HG03520 (cell line): ENCODE measurements around the gene UTP18.
A peak's percentile ranks its signal among the peaks of the same experiment; 100 is the strongest.
"Not testable (repeated sequence)": the region's sequence is repeated elsewhere in the genome, so short reads cannot be mapped to it uniquely, and the experiment has no call there.

Source experiments
- ATAC-seq: cut with Tn5 transposase; IDR thresholded peaks from one replicate; pipeline ENCODE4 v1.9.1; 2021; ENCODE audit warnings: mild to moderate bottlenecking, moderate library complexity; ENCODE audit not compliant: unreplicated experiment

The UTP18 gene

DNA sequence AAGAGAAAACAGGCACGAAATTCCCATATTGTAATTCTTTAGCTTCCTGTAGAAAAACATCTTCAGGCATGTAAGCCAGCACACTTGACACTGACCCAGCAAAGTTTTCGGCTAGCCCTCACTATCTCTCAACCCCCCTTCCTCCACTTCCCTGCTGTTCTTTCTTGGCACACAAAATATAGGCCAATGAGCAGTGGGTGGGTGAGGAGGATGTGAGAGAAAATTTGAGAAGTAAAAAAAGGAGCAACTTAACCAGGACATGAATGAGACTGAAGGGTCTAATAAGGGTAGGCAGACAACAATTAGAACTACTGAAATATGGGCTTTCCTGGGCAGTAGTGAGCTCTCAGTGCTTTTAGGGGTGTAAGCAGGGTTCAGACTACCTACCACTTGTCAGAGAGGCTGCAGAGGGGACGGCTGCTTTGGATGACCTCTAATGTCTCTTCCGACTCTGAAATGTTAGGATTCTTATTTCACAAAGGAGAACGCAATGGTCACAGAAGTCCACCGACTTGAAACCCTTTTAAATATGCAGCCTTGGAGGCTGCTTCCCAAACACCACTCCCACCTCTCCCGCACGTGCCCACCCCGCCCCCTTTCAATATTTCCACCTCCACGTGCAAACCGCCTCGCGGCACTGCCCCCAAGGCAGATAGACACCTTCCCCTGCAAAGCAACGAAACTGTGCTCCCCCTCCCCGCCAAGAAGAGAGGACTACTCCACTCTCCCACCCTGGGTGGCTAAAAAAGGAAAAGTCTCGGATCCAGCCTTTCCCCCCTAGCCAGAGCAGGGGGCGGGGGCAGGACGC, 1.4 kb upstream of the UTP18 start:
- ATAC-seq, result no peak

DNA sequence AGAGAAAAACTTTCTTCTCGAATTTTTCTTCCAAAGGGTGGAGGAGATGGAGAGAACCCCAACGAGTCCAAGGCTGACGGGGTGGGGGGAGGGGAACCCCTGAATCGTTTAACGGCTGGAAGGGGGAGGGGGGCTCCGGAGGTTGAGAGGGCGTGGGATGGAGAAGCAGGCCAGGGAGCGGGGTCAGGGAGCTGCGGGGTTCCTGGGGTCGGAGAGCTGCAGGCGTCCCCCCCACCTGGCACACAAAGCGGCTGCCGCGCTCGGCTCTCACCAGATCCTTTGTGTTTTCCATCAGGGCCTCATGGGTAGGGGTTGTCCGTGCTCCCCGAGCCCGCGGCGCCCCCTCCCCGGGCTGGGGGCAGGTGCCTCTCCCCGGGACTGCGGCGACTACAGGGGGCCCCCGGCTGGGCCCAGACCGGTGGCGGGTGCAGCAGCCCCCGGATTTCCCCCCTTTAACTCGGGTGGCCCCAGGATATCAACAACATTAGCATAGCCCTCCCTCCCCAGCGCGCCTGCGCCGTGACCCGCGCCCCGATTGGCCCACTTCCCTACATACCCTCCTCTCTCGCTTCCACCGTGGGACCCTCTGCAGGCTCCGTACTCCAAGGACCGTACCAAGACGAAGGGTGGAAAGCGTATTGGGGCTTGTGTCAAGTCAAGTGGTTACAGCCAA, 646 bp upstream of the UTP18 start, which contains the start of gene MBTD1:
MBTD1 (minus strand) TSS at position 486 of the 673 bp plus-strand sequence. CDS start 34,888 bp downstream, outside the sequence.
- ATAC-seq, result peak; percentile 76

- ATAC-seq, result no peak
Measured at GRCh38 chr17:51261024-51261963, 948 bp downstream of the UTP18 start.

DNA sequence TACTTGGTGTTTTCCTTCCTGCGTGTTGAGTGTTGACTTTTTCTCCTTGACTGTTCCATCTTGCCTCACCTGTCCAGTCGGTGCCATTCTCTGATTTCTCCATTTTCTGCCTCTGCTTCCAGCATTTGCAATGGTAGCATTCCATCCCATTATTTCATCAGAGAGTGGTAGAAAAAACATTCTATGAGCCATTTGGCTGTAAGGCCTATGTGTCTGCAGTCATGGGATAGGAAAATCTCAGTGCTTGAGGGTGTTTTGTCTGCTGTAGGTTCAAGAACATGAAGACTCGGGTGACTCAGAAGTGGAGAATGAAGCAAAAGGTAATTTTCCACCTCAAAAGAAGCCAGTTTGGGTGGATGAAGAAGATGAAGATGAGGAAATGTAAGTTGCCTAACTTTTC, 2.7 kb downstream of the UTP18 start:
- ATAC-seq, result no peak

- ATAC-seq, result not testable (repeated sequence)
Measured at GRCh38 chr17:51264466-51264865, 4.1 kb downstream of the UTP18 start.

- no peak for ATAC-seq
Measured at GRCh38 chr17:51269991-51270390, 9.6 kb downstream of the UTP18 start.

GRCh38 chr17:51270636-51271035, 10.3 kb downstream of the UTP18 start:
- no peak for ATAC-seq

GRCh38 chr17:51272812-51273211, 12.5 kb downstream of the UTP18 start:
- ATAC-seq, result no peak

DNA sequence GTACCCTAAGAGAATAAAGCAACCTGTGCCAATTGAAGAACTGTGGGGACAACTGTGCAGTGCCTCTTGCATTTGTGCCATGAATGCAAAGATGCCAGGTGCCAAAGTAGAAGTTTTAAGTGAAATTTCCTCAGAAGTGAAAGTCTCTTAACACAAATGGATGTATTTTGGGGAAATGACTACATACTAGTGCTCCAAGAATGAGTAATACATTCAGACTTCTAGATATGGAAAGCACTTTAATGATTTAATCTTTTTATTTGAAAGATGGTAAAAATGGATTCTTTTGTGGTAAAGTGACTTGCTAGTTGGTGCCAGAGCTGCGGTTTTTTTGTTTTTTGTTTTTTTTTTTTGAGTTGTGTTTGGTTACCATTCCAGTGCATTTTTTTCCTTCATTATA, 15.0 kb downstream of the UTP18 start:
- ATAC-seq, result no peak

- no peak for ATAC-seq
Measured at GRCh38 chr17:51279183-51279582, 18.8 kb downstream of the UTP18 start.

DNA sequence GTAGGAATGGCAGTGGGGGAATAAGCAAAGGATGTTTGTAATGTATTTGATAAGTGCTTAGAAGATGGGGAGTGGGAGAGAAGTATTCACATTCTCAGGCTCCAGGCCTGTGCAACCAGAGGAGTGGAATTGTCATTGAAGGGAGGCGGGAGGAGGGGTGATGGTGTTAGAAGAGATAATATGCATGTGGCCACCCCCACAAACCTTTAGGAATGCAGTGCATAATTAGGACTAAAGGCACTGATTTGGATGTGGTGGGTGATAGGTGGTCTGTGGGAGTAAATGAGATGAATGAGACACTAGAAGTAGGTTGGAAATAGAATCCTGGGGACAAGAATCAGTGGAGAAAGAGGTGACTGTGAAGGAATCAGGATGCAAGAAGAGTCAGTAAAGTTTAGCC, 27.1 kb downstream of the UTP18 start:
- ATAC-seq, result no peak

GRCh38 chr17:51289696-51290111, 29.4 kb downstream of the UTP18 start:
- ATAC-seq, result no peak

- ATAC-seq, result not testable (repeated sequence)
Measured at GRCh38 chr17:51294338-51294737, 34.0 kb downstream of the UTP18 start.

DNA sequence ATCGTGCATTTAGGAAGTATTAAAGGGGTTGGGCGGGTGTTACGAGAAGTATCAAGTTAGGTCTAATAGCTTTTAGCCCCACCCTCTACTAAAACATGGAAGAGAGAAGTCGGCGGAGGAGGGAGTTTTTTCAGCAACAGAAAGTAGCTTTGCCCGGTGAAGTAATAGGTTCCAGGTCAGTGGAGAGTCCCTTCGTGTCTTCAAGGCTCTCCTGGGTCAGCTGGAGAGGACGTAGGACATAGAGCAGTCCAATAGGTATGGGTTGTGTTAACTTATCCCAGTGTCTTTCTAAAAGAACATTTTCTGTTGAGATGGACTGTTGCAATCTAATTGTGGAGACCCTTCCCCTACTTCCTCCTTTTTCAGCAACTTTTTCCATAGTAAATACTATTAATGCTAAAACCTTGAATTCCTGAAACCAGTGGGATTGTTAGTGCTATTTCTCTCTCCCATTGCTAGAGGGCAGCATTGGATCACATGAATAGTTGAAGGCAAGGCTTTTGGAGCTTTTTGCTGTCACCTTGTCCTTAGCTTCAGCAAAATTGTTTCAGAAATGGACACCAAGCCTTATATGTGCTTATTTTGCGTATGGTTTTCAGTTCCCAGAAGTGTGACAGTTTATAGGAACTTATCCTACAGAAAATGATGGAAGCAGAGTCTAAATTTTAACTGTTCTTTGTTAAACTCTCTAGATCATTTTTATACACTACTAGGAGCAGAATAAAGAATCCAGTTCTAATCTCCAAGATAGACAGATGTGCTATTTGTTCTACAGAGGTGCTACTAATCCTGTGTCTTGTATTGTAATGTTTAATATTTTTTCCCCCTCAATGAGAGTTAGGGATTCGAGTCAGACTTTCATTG, 38.4 kb downstream of the UTP18 start:
- ATAC-seq, result no peak

- no peak for ATAC-seq
Measured at GRCh38 chr17:51299859-51300258, 39.5 kb downstream of the UTP18 start.

DNA sequence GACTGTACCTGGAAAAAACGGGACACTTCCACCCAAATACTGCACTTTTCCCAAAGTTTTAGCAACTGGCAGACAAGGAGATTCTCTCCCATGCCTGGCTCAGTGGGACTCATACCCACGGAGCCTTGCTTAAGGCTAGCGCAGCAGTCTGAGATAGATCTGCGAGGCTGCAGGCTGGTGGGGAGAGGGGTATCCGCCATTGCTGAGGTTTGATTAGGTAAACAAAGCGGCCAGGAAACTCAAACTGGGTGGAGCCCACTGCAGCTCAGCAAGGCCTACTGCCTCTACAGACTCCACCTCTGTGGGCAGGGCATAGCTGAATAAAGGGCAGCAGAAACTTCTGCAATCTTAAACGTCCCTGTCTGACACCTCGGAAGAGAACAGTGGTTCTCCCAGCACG, 44.8 kb downstream of the UTP18 start:
- ATAC-seq, result no peak

DNA sequence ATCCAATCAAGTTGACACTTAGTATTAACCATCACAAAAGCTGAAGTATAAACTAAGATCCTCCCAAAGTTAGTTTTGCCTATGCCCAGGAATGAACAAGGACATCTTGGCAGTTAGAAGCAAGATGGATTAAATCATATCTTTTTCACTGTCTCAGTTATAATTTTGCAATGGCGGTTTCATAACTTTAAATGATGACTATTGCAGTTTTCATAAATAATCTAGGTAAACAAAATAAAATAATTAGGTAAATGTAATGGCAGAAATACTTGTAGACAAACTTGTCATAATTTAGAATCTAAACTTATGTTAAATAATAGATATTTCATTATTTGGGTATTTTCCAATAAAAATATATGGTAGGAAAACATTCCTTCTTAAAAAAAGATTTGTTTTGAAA, 51.7 kb downstream of the UTP18 start:
- ATAC-seq, result not testable (repeated sequence)

GRCh38 chr17:51319186-51319585, 58.8 kb downstream of the UTP18 start:
- no peak for ATAC-seq

DNA sequence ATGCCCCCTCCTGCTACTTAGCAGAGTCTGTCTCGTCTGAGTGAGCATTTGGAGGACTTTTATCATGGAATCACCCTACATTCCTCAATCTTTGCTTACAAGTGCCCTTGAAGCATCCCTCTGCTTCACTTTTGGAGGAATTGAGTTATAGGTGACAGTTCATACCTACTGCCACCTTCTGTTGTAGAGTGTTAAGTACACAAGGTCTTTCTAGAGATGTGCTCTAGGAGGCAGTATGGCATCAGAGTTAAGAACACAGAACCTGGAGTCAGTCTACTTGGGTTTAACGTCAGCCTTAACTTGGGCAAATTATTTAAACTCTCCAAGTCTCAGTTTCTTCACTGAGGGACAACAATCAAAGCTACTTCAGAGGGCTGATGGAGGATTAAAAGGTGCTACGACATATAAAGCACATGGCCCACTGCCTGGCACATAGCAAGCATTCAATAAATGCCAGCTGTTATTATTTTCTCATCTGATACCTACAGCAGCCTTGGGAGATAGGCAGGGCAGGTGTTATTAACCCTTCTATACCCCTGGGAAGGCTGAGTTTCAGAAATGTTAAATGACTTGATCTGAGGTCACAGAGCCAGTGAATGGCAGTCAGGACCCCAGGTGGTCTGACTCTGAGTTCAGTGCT, 62.2 kb downstream of the UTP18 start:
- no peak for ATAC-seq

DNA sequence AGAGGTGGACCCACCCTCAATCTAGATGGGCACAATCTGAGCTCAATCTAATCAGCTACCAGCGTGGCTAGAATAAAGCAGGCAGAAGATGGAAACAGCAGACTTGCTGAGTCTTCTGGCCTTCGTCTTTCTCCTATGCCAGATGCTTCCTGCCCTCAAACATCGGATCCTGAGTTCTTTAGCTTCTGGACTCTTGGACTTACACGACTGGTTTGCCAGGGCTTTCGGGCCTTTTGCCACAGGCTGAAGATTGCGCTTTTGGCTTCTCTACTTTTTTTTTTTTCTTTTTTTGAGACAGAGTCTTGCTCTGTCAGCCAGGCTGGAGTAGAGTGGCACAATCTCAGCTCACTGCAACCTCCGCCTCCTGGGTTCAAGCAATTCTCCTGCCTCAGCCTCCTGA, 65.1 kb downstream of the UTP18 start:
- ATAC-seq, result no peak
